Spleen (tissue), 11 donors: ENCODE results near the gene MAPK11. TPM values are rescaled to one million over a fixed set of nuclear protein-coding genes. Genes with fewer than 3 reads are reported as not detected.

Experiments used
- DNase-seq: peaks from one replicate; pipeline ENCODE4 v3.0.0-alpha.2; 2020
- H3K27ac ChIP-seq, 8 donors: fragments of 200-600 bp; sonication (generic) in 7 of 8; 1 replicate in 4 of 8; 2 replicates in 4 of 8; pipeline versions ENCODE4 v1.5.0 to v1.8.0; 2016 to 2021; ENCODE audit warnings: inconsistent platforms in 4 of 8, mild to moderate bottlenecking in 4 of 8, moderate library complexity in 1 of 8
- H3K27me3 ChIP-seq, 7 donors: fragments of 200-600 bp; sonication (generic) in 6 of 7; replicated peaks in 1 of 7; 1 replicate in 4 of 7; 2 replicates in 3 of 7; pipeline versions ENCODE4 v1.5.0 to v1.8.0; 2016 to 2021; ENCODE audit warnings: inconsistent platforms in 3 of 7, mild to moderate bottlenecking in 1 of 7
- H3K36me3 ChIP-seq, 6 donors: fragments of 200-600 bp; sonication (generic) in 5 of 6; 1 replicate in 4 of 6; 2 replicates in 2 of 6; pipeline versions ENCODE4 v1.5.0 to v1.8.0; 2016 to 2021; ENCODE audit warnings: inconsistent platforms in 2 of 6
- H3K4me1 ChIP-seq, 6 donors: fragments of 200-600 bp; sonication (generic) in 5 of 6; 1 replicate in 3 of 6; 2 replicates in 3 of 6; pipeline versions ENCODE4 v1.5.0 to v1.8.0; 2016 to 2021; ENCODE audit warnings: inconsistent platforms in 3 of 6
- H3K4me3 ChIP-seq, 8 donors: fragments of 200-600 bp; sonication (generic) in 7 of 8; 1 replicate in 4 of 8; 2 replicates in 4 of 8; pipeline versions ENCODE4 v1.5.0 to v1.8.0; 2016 to 2021; ENCODE audit warnings: inconsistent platforms in 4 of 8, mild to moderate bottlenecking in 4 of 8, moderate library complexity in 2 of 8
- H3K9me3 ChIP-seq, 8 donors: fragments of 200-600 bp; sonication (generic) in 7 of 8; 1 replicate in 4 of 8; 2 replicates in 4 of 8; pipeline versions ENCODE4 v1.5.0 to v1.8.0; 2016 to 2021; ENCODE audit warnings: inconsistent platforms in 4 of 8
- CTCF ChIP-seq, 11 experiments: fragments of 200-600 bp in 7 of 11; fragments of 450-650 bp in 4 of 11; sonication (generic) in 4 of 11; IDR thresholded peaks in 8 of 11; conservative IDR thresholded peaks in 3 of 11; 1 replicate in 7 of 11; 2 replicates in 4 of 11; pipeline versions ENCODE4 v1.4.0 to v1.8.0; 2016 to 2021; ENCODE audit warnings: antibody characterized with exemption in 11 of 11, inconsistent platforms in 4 of 11, mild to moderate bottlenecking in 1 of 11
- POLR2A ChIP-seq, 3 donors: fragments of 450-650 bp; IDR thresholded peaks; one replicate each; pipeline ENCODE4 v1.5.1; 2017; ENCODE audit warnings: antibody characterized with exemption in 3 of 3, mild to moderate bottlenecking in 1 of 3
- POLR2AphosphoS5 ChIP-seq, 3 donors: sonication (generic); formaldehyde crosslinking; IDR thresholded peaks; one replicate each; pipeline ENCODE4 v1.5.1; 2017; ENCODE audit warnings: antibody characterized with exemption in 3 of 3
- WGBS, 5 donors: extraction: QIAGEN DNeasy Blood & Tissue Kit in 3 of 5; methylation state at CpG; one replicate each; pipeline versions ENCODE4 v1.1.5 to v1.1.7; 2013 to 2018; 5-methylcytosine and 5-hydroxymethylcytosine counted together
- intact Hi-C: fragments of 100-400 bp; cut with DNase I; formaldehyde crosslinking; loops from one replicate; pipeline ENCODE4 v1.15.0; 2023; ENCODE audit warnings: low total_unique reads
- polyA plus RNA-seq, 3 donors: library from polyadenylated mRNA; stranded (reverse); fragments of 200-250 nt; gene quantifications; one replicate each; pipeline ENCODE4 v1.2.1, GENCODE V29; 2013
- total RNA-seq, 7 donors: library from RNA; depleted of rRNA in 3 of 7; stranded (reverse); fragments of >200 nt in 3 of 7; fragmentation: NEBNext Ultra II Directional in 4 of 7; extraction: Animal tissue kit (Norgen Biotek cat#: 25700) in 4 of 7; gene quantifications; one replicate each; pipeline versions ENCODE4 v1.1.0 to v1.2.1, GENCODE V29; 2016 to 2021
- donor health status: healthy with polysubstance abuse.
- donor health status: DM: no; HTN: no; CAD: no; lungs with moderate emphysema.
- donor health status: DM: no; HTN: no; CAD: no.
- donor health status: Bipolar disorder and iron deficiency.
- donor health status: healthy.
- donor health status: DM: no; HTN: no; CAD: no.
- donor health status: DM: yes; HTN: yes; CAD: no.

MAPK11 gene
- total and polyA plus RNA-seq, 10 donors: 5.2 to 25.3 (median 11.3) TPM

GRCh38 chr22:50315289-50316113 is 45.3 kb upstream of the MAPK11 start:
- Histone ChIP-seq H3K4me3 (peak overlapping the region in 2 of 8 donors; percentile 1 to 61), H3K27ac (peak overlapping the region in 4 of 8 donors; percentile 76 to 84 (median 80)), H3K4me1 (peaks cover 20 to 78% (median 51%) of the 10 kb centered on the region in 6 donors), H3K9me3 (no peaks in the 10 kb centered on the region), H3K27me3 (no peaks in the 10 kb centered on the region), H3K36me3 (peaks cover 0 to 9% (median 0%) of the 10 kb centered on the region in 6 donors)
- intact Hi-C loops: no loop called here
- 67 to 86% (median 79%) methylated on average over 13 to 18 of the region's 18 CpGs for WGBS, 5 donors
- TF ChIP-seq CTCF (IDR thresholded peaks at IDR 0.05 in 8 of 11, conservative IDR thresholded peaks at IDR 0.05 in 3 of 11) (no peak), POLR2A (IDR thresholded peaks at IDR 0.05) (no peak), POLR2AphosphoS5 (IDR thresholded peaks at IDR 0.05) (peak in 1 of 3 donors; percentile 21)
- no peak for DNase-seq

GRCh38 chr22:50314455-50315288 is 44.5 kb upstream of the MAPK11 start:
- Histone ChIP-seq H3K27ac (peak overlapping the region in 7 of 8 donors; percentile 16 to 84 (median 76)), H3K4me1 (peaks cover 26 to 86% (median 58%) of the 10 kb centered on the region in 6 donors), H3K27me3 (no peaks in the 10 kb centered on the region), H3K9me3 (no peaks in the 10 kb centered on the region), H3K36me3 (peaks cover 0 to 9% (median 0%) of the 10 kb centered on the region in 6 donors), H3K4me3 (peak overlapping the region in 7 of 8 donors; percentile 1 to 61 (median 28))
- 8 to 29% (median 18%) methylated on average over 21 to 33 of the region's 33 CpGs for WGBS, 5 donors
- no peak for TF ChIP-seq POLR2A (IDR thresholded peaks at IDR 0.05)
- TF ChIP-seq CTCF (IDR thresholded peaks at IDR 0.05 in 8 of 11, conservative IDR thresholded peaks at IDR 0.05 in 3 of 11): no peak
- peak; percentile 79 to 86 (median 82) for TF ChIP-seq POLR2AphosphoS5 (IDR thresholded peaks at IDR 0.05)
- peak; percentile 95 for DNase-seq
- intact Hi-C loops: no loop called here

- H3K9me3 ChIP-seq: no peaks in the 10 kb centered on the region
- TF ChIP-seq CTCF (IDR thresholded peaks at IDR 0.05 in 8 of 11, conservative IDR thresholded peaks at IDR 0.05 in 3 of 11) (no peak), POLR2AphosphoS5 (IDR thresholded peaks at IDR 0.05) (no peak), POLR2A (IDR thresholded peaks at IDR 0.05) (no peak)
- H3K4me1 ChIP-seq: peaks cover 32 to 91% (median 64%) of the 10 kb centered on the region in 6 donors
- peak overlapping the region in 7 of 8 donors; percentile 16 to 84 (median 76) for H3K27ac ChIP-seq
- DNase-seq: no peak
- H3K36me3 ChIP-seq: peaks cover 0 to 9% (median 0%) of the 10 kb centered on the region in 6 donors
- intact Hi-C loops: no loop called here
- peak overlapping the region in 6 of 8 donors; percentile 1 to 61 (median 28) for H3K4me3 ChIP-seq
- 22 to 49% (median 38%) methylated on average over 7 to 14 of the region's 14 CpGs for WGBS, 5 donors
- H3K27me3 ChIP-seq: no peaks in the 10 kb centered on the region
These were observed 43.9 kb upstream of the MAPK11 start for GRCh38 chr22:50314081-50314454.
